HUES6 (cell line): Measurements from ENCODE around the gene SERTM2.

ENCODE experiments used
- H3K27ac ChIP-seq: 2 replicates; pipeline ENCODE4 v1.7.0; 2013; ENCODE audit warnings: low read depth, mild to moderate bottlenecking, low read length, inconsistent platforms
- H3K27me3 ChIP-seq: 2 replicates; pipeline ENCODE4 v1.6.1; 2013; ENCODE audit warnings: low read length; ENCODE audit not compliant: control insufficient read depth, insufficient read depth
- H3K36me3 ChIP-seq: 2 replicates; pipeline ENCODE4 v1.6.1; 2013; ENCODE audit warnings: low read length; ENCODE audit not compliant: control insufficient read depth, insufficient read depth
- H3K4me1 ChIP-seq: 2 replicates; pipeline ENCODE4 v1.6.1; 2013; ENCODE audit warnings: low read length; ENCODE audit not compliant: control insufficient read depth, insufficient read depth
- H3K4me3 ChIP-seq: 2 replicates; pipeline ENCODE4 v1.5.1; 2013; ENCODE audit warnings: low read depth, low read length
- H3K9ac ChIP-seq: one replicate; pipeline ENCODE4 v1.6.1; 2013; ENCODE audit warnings: mild to moderate bottlenecking, low read length
- H3K9me3 ChIP-seq: 2 replicates; pipeline ENCODE4 v1.6.1; 2013; ENCODE audit warnings: low read depth, low read length; ENCODE audit not compliant: control insufficient read depth, insufficient read depth

SERTM2 gene

DNA sequence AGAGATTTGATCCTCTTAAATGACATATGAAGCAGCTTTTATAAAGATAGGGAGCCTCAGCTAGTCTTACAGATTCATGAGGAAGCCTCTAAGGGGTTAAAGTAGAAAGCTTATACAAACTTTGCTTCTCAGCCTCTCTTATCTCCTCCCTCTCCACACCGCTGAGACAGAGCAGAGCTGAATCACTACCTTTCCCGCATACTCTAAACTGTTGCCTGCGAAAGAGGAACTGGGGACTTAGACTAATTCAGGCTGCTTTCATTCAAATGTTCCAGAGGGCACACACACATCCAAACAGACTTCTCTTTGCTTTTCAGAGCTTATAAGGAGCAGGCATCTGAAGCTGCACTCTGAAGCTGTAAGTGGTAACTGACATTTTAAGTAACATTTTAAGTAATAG, at the start of gene SERTM2:
SERTM2 (plus strand) TSS at position 169 of the 400 bp plus-strand sequence. CDS start 7,213 bp downstream, outside the sequence.
- Histone ChIP-seq H3K36me3 (no peaks in the 10 kb centered on the region), H3K27me3 (peaks cover 3% of the 10 kb centered on the region; the same call in 1 of the 2 replicates), H3K4me3 (peak within 1 kb of the TSS; percentile 30), H3K4me1 (peaks cover 24% of the 10 kb centered on the region), H3K9me3 (no peaks in the 10 kb centered on the region), H3K27ac (no peak within 1 kb of the TSS), H3K9ac (no peak within 1 kb of the TSS)

DNA sequence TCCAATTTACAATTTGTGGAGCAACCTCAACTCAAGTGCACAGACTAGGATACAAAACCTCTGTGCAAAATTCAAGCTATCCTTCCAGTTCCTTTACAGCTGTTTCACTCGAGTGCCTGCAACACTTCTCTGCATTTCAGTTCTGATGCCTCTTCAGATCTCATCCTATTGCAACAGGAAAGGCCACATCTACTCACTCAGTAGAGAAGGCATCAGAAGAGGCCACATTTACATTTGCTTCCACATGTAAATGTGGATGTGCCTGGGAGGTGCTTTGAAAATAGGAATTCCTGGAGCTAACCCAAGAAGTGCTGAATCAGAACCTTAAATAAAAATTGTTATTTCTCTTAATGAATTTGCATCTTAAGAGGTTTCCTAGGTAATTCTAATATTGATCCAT, 45.8 kb upstream of the SERTM2 start:
- Histone ChIP-seq H3K27me3 (no peaks in the 10 kb centered on the region; the same call in 1 of the 2 replicates), H3K9ac (no peak overlapping the region), H3K9me3 (peaks cover 13% of the 10 kb centered on the region), H3K4me1 (peaks cover 18% of the 10 kb centered on the region), H3K27ac (0 out of 2 replicates have a peak overlapping the region, but pooled peaks have one; percentile 37), H3K4me3 (no peak overlapping the region), H3K36me3 (no peaks in the 10 kb centered on the region)

DNA sequence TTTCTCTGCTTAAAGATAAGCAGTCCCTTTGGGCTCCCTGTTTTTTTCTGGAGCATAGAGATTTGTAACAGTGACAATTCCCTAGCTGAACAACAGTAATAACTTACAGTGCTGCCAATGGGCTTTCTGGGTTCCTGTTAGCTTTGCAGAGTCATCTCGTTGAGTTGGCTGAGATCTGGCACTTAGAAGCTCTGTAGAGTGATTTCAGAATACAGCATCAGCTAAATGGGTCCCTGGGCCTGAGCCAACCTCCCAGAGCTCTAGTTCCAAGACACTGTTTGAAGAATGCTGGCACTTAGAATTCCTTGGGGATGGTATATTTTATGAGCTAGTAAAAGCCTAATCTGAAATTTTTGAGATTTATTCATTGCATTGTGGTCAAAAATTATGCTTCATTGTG, 43.5 kb upstream of the SERTM2 start:
- peaks cover 28% of the 10 kb centered on the region for H3K9me3 ChIP-seq
- no peaks in the 10 kb centered on the region; the same call in 1 of the 2 replicates for H3K27me3 ChIP-seq
- no peaks in the 10 kb centered on the region for H3K36me3 ChIP-seq
- peaks cover 13% of the 10 kb centered on the region for H3K4me1 ChIP-seq
- H3K9ac ChIP-seq: no peak overlapping the region
- no peak overlapping the region for H3K27ac ChIP-seq
- H3K4me3 ChIP-seq: no peak overlapping the region

DNA sequence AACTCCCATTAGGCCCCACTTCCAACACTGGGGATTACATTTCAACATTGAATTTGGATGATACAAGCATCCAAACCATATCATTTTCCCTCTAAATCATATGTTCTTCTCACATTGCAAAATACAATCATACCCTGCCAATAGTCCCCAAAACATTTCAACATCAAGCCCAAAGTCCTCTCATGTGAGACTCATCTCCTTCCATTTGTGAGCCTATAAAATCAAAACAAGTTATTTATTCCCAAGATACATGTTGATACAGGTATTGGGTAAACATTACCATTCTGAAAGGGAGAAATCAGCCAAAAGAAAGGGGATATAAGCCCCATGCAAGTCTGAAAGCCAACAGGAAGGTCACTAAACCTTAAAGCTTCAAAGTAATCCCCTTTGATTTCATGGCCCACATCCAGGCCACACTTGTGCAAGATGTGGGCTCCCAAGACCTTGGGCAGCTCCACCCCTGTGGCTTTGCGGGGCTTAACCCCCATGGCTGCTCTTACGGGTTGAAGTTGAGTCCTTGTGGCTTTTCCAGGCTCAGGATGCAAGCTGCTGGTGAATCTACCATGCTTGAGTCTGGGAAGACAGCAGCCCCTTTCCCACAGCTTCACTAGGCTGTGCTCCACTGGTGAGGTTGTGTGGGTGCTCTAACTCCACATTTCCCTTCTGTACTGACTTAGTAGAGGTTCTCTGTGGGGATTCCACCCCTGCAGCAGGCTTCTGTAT, 40.6 kb upstream of the SERTM2 start:
- Histone ChIP-seq H3K27me3 (peaks cover 5% of the 10 kb centered on the region; the same call in 1 of the 2 replicates), H3K4me1 (peaks cover 5% of the 10 kb centered on the region), H3K36me3 (no peaks in the 10 kb centered on the region), H3K27ac (no peak overlapping the region), H3K4me3 (no peak overlapping the region), H3K9ac (no peak overlapping the region), H3K9me3 (peaks cover 28% of the 10 kb centered on the region)

DNA sequence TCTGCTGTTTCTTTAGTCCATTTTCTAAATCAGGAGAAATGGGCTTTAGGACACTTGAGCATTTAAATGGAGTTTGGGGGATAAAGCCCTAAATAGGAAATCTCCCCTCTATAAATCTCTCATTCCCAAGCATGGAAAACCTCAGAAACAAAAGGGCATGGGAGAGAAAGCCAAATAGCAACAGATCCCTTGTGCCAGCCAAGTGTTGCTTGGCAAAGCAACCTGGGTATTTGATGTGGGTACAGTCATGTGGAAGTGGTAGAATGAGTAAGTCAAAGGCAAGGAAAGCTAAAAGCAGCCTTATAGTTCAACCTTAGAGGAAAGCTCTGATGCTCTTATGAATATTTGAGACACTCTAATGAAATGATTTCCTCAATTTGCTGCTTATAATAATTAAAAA, 29.5 kb upstream of the SERTM2 start:
- H3K9ac ChIP-seq: no peak overlapping the region
- no peaks in the 10 kb centered on the region for H3K36me3 ChIP-seq
- H3K27ac ChIP-seq: no peak overlapping the region
- no peak overlapping the region for H3K4me3 ChIP-seq
- peaks cover 3% of the 10 kb centered on the region; the same call in 1 of the 2 replicates for H3K27me3 ChIP-seq
- peaks cover 9% of the 10 kb centered on the region; the same call in 1 of the 2 replicates for H3K9me3 ChIP-seq
- H3K4me1 ChIP-seq: peaks cover 5% of the 10 kb centered on the region; the same call in 1 of the 2 replicates

DNA sequence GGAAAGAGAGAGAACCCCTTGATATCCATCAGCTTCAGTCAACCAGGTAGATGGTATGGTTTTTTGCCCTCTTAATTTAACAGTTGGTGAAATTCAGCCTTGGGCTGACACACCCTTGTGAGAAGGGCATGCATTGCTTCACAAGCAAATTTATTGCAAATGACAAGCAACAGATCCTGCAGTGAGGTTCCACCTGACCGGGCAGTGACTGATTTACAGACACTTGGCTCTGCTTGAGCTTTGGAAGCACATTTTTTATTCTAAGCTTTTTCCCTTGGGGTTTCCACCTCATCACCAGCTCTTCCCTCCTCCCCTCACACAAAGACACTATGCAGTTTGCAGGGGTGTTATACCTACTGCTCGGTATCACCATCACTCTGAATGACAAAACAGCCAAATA, 28.3 kb upstream of the SERTM2 start:
- Histone ChIP-seq H3K27ac (no peak overlapping the region), H3K9ac (no peak overlapping the region), H3K27me3 (peaks cover 3% of the 10 kb centered on the region; the same call in 1 of the 2 replicates)

DNA sequence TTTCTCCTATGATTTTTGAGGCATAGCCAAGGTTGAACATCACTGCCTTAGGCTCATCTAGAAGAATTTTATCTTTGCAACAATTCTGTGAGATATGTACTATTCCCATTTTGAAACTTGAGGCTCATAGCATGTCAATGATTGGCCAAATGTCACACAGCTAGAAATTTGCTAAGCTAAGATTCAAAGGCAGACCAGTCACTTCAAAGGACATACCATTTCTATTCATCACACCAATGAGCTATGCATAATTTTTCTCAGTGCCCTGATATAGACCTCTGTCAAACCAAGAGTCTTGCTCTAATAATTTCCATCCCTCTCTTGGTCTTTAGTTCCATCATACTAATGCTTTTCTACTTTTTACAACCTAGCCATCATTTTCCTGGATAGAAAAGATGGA, 27.6 kb upstream of the SERTM2 start:
- H3K9me3 ChIP-seq: peaks cover 6% of the 10 kb centered on the region; the same call in 1 of the 2 replicates
- no peaks in the 10 kb centered on the region for H3K36me3 ChIP-seq
- peaks cover 3% of the 10 kb centered on the region; the same call in 1 of the 2 replicates for H3K27me3 ChIP-seq
- H3K27ac ChIP-seq: no peak overlapping the region
- H3K4me1 ChIP-seq: peaks cover 5% of the 10 kb centered on the region; the same call in 1 of the 2 replicates
- no peak overlapping the region for H3K9ac ChIP-seq
- H3K4me3 ChIP-seq: no peak overlapping the region

More for the DNA sequence above, 28.3 kb upstream of the SERTM2 start:
- H3K36me3 ChIP-seq: no peaks in the 10 kb centered on the region
- no peak overlapping the region for H3K4me3 ChIP-seq
- peaks cover 6% of the 10 kb centered on the region; the same call in 1 of the 2 replicates for H3K9me3 ChIP-seq
- H3K4me1 ChIP-seq: peaks cover 5% of the 10 kb centered on the region; the same call in 1 of the 2 replicates

DNA sequence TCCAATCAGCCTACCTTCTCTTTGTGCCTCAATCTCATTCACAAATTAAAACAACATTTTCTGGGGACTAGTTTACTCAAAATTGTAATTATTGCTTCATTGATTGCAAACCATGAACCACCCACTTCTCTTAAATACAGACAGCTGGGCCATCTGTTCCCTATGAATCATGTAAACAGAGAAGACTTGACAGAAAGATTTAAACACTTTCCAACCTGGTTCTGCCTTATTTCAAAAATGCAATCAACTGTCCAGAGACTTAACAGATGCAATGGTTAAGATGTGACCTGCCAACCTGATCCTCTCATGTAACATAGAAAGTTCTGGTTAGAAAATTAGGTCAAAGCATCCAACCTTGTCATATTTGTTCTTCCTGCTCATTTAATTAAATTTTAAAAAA, 20.8 kb upstream of the SERTM2 start:
- Histone ChIP-seq H3K27ac (no peak overlapping the region), H3K27me3 (peaks cover 6% of the 10 kb centered on the region; the same call in 1 of the 2 replicates), H3K9me3 (no peaks in the 10 kb centered on the region), H3K9ac (no peak overlapping the region), H3K4me3 (no peak overlapping the region), H3K4me1 (no peaks in the 10 kb centered on the region), H3K36me3 (no peaks in the 10 kb centered on the region)

DNA sequence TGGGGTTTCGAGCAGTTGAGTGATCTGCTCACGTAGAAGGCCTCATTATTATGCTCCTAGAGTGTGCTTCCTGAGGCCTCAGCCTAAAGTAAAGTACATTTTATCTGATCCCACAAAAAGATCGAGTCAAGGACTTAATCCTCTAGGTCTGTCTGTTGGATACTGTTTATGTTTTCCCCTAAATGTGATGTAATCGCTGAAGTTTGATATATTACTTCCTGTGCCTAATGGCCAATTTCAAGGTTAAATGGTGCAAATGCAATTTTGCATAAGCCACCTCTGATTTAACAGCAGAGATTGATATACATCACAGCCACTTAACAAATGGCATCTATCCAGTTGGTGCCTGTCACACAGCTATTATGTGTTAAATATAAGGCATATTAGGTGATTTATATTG, 19.4 kb upstream of the SERTM2 start:
- no peak overlapping the region for H3K27ac ChIP-seq
- no peaks in the 10 kb centered on the region for H3K9me3 ChIP-seq
- no peak overlapping the region for H3K9ac ChIP-seq
- no peak overlapping the region for H3K4me3 ChIP-seq
- peaks cover 6% of the 10 kb centered on the region; the same call in 1 of the 2 replicates for H3K27me3 ChIP-seq
- H3K36me3 ChIP-seq: no peaks in the 10 kb centered on the region
- no peaks in the 10 kb centered on the region for H3K4me1 ChIP-seq

DNA sequence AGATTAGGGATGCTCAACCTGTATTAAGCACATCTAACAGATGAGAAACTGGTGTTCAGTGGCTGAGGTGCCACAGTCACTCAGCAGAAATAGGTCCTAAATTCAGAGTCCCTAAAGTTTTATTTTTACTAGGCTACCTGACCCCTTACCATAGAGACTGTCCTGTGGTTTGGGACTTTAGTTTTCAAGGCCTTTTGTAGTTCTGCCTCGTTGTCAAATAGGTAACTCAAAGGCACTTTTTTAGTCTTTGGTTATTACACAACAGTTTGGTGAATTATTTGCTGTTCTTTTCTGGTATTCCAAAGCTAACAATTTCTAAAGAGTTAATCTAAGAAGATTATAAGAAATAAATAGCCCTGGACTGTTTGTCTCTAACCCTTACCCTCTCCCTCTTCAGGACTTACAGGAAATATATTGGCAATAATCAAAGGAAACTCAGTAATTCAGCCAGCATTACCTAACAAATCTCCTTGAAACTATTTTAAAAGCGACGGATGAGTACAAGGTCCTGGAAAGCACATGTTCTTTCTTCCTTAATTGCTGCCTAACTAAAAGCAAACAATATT, 12.8 kb upstream of the SERTM2 start:
- no peak overlapping the region for H3K4me3 ChIP-seq
- no peaks in the 10 kb centered on the region for H3K36me3 ChIP-seq
- H3K27ac ChIP-seq: no peak overlapping the region
- H3K9me3 ChIP-seq: no peaks in the 10 kb centered on the region
- no peak overlapping the region for H3K9ac ChIP-seq
- H3K27me3 ChIP-seq: no peaks in the 10 kb centered on the region; the same call in 1 of the 2 replicates
- H3K4me1 ChIP-seq: no peaks in the 10 kb centered on the region

DNA sequence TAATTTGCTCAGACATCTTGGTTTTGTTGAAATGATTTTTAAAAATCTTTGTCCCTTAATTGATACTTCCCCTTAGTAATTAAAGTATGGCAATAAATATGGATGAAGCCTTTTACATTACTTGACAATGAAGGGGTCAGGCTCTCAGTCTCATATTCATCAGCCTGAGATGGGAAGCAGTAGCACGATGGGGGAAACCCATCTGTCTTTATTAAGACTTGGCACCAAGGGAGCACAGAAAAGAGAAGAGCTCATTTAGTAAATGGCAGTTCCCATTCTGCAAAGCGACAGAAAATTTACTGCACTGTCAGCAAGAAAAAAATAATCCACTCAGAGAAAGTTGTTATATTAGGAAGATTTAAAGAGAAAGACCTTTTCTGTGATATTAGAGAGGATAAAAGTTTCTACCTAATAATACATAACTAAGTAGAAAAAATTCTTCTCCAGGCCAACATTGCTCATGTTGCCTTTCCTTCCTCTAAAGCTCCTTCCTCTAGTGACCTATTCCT, 7.9 kb upstream of the SERTM2 start:
- Histone ChIP-seq H3K27me3 (no peaks in the 10 kb centered on the region; the same call in 1 of the 2 replicates), H3K36me3 (no peaks in the 10 kb centered on the region)

More for the DNA sequence above, 7.9 kb upstream of the SERTM2 start:
- no peak overlapping the region for H3K9ac ChIP-seq
- H3K9me3 ChIP-seq: no peaks in the 10 kb centered on the region
- H3K4me3 ChIP-seq: no peak overlapping the region
- H3K27ac ChIP-seq: no peak overlapping the region
- no peaks in the 10 kb centered on the region for H3K4me1 ChIP-seq
